HCEC 1CT (cell line): Measurements from ENCODE around the gene LPCAT4.

ENCODE experiments used
- DNase-seq: peaks from one replicate; pipeline ENCODE4 v3.0.0-alpha.2; 2017

Gene LPCAT4

DNA sequence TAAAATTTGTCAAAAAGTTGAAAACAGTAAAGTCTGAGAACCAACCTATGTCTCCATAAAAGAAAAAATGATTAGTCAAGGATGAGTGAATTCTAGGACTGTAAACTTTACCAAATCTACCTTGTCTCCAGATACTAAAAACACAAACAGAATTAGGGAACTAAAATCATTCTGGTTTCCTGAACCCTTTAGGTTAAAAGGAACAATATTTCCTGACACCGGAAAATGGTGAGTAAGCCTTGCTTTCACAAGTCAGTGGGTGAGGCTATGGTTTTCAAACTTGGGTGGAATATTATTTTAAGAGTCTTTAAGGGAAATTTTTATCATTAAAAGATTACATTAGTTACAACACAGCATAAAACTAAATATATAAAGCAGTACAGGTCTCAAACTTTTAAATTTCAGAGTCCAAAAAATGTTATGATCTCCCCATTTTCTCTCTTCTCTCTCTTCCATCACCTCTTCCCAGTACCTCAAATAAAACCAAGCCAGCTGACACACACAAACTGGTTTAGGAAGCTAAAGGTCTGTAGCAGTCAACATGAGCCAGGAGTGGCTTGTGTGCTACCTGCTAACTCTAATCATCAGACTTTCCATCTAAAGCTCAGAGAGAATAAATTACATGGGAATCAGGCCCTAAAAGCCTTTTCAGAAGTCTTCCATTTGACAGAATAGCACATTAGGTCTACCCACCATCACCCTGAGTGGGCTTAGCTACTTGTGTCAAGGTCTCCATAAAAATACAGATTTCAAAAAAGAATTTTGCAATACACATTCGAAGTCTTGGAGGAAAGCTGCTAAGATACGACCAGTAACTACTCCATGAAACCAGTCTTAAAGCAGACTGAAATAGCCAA lies 31.6 kb downstream of the LPCAT4 start:
- no peak for DNase-seq

DNA sequence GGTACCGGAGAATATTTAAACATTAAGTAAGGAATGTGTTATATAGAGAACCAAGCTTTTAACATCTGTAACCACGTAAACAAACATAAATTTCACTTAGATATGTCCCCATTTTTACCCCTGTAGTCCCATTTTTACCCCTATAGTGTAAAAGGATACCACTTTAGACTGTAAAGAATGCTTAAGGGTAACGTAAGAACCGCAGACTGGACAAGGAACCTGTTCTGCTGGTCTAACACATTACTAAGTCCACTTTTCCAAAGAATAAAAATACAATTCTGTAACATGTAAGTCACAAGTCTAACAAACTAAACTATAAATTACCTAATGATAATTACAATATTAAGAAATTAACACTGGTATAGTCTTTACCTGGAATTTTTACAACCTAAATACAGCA lies 32.3 kb downstream of the LPCAT4 start:
- no peak for DNase-seq

DNA sequence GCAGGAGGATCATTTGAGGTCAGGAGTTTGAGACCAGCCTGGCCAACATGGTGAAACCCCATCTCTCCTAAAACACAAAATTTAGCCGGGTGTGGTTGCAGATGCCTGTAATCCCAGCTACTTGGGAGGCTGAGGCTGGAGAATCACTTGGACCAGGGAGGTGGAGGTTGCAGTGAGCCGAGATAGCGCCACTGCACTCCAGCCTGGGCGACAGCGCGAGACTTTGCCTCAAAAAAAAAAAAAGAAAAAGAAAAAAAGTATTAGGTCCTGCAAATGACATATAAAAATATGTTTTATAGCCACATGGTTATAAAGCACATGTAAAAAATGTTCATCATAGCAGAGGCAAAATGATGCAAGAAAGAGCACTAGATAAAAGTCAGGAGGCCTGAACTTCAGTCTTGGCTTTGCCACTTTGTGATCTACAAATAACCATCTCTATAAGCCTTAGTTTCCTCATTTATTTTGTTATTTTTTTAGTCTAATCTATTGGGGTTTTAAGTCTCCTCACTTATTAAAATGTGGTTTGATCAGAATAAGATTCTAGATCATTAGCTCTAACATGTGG lies 34.4 kb downstream of the LPCAT4 start:
- DNase-seq = no peak

DNA sequence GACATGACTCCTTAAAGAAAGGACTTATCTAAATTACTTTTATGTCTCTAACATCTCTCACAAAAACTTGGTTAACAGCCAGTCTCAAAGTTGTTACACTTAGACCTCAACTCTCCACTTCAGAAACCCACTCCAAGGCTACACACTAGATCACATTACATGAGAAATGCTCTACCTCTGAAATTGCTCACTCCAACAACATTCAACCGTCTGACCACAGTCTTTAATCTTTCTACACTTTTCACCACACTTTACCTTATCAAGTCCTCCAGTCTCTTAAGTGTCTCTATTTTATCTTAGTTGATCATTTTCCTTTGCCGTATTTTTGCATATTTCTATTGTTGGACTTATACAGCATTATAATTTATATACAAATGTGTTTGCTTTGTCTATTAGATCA lies 35.2 kb downstream of the LPCAT4 start:
- no peak for DNase-seq

DNA sequence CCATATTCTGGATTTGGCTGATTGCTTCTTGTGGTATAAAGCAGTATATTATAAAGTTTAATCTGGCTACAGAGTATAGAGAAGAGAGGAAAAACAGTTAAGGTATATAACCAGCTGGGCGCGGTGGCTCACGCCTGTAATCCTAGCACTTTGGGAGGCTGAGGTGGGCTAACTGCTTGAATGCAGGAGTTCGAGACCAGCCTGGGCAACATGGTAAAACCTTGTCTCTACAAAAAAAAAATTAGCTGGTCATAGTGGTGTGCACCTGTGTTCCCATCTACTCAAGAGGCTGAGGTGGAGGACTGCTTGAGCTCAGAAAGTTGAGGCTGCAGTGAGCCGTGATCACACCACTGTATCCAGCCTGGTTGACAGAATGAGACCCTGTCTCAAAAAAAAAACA lies 36.7 kb downstream of the LPCAT4 start:
- DNase-seq = no peak

DNA sequence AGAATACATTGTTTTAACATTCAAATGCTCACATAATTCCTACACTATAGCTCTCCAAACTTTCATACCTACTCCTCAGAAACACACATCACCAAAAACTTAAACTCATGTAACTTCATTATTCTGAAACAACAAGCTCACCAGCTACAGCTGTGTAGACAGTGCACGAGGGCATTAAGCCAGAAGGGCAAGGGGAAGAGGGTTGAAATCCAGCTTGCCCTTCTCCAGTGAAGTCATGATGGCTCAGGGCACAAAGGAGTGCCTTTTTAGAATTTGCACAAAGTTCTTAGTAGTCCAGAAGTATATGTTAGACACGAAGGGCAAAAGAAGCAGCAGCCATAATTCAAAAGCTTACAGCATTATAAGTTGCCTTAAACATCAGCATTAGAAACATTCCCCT lies 38.0 kb downstream of the LPCAT4 start:
- no peak for DNase-seq

DNA sequence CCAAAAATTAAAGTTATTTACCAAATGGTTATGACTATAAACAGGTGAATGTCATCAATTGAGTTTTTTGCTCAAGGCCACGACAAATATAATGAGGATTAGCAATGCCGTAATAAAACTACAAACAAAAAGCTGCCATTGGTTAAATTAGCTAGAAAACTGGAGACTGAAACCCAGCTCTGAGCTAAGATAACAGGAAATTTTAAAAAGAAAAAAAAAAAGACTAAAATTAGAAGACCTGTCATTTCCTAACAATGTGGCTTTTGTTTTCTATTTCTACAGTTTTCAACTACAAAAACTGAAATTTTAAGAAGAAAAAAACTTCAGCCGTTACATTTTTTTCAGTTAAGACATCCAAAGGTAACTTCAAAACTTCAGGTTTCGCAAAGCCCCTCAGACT lies 39.1 kb downstream of the LPCAT4 start:
- DNase-seq = no peak

DNA sequence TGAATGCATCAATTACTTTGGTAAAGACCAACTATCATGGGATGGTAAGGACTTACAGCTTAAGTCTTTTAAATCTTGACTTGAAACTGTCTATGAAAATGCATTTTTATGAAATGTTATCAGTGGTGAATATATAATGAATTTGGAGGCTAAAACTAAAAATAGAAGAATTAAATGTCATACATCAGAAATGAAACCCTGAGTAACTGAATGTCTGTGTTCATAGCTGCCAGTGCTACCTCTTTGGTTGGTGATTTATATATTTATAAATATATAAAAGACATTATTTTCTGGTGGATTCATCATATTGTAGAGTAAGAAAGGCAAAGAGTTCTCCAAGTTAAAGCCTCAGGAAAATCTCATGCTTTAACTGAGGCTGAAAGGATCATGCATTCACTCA lies 41.6 kb downstream of the LPCAT4 start:
- DNase-seq = no peak

DNA sequence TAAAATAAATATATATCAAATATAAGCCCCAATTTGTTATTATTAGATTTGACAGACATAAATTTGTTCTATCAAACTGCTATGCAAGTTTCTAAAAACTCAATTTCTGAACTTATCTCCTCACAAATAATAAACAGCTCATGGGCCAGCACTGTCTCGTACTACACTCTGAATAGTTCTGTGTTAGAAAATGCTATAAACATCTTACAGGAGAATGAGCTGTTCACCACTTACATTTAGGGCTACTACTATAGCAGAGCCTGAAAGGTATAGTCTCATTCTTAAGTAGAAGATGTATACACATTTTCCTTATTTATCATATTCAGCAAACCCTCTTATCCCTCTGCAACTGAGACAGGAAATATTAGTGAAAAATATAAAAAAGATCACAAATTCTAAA lies 42.1 kb downstream of the LPCAT4 start:
- DNase-seq = no peak

DNA sequence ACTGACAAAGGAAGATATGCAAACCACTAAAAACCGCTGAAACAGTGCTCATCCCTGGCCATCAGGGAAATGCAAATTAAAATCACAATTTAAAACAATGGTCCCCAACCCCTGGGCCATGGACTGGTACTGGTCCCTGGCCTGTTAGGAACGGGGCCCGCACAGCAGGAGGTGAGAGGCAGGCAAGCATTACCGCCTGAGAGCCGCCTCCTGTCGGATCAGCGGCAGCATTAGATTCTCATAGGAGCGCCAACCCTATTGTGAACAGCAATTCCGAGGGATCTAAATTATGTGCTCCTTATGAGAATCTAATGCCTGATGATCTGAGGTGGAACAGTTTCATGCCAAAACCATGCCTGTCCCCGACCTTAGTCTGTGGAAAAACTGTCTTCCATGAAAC lies 43.8 kb downstream of the LPCAT4 start:
- no peak for DNase-seq

DNA sequence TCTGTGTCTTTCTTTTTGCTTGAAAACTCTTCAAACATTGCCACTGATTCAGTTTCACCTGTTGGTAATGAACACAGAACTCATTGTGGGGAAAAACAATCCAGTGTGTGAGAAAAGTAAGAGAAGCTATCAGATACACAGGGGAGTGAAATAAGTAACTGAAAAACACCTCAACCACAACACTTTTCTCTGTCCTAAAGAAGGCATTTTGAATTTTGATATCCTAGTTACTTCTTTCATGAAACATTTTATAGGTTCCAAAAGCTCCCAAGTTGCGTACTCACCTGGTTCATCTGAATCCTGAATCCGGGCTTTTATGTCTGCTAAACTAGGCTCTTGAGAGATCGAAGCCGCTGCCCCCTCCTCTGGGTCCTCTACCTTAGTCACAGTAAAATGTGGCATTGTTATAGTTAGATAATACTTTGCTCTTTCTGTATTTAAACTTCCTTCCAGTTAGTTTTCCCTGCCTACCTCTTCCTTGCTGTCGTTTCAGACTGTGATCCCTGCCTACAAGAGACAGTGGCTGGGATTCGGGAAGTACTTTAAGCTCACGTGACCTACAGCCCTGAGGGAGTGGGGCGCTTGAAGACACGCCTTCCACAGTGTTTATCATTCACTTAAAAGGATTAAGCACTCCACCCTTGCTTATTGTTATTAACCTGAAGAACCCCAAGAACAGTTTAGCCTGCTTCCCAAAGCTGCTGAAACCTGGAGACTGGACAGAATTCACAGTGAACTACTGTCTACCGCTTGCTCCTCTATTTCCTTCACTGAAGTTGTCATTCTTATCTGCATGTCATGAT lies 48.5 kb downstream of the LPCAT4 start:
- peak; percentile 69 for DNase-seq

DNA sequence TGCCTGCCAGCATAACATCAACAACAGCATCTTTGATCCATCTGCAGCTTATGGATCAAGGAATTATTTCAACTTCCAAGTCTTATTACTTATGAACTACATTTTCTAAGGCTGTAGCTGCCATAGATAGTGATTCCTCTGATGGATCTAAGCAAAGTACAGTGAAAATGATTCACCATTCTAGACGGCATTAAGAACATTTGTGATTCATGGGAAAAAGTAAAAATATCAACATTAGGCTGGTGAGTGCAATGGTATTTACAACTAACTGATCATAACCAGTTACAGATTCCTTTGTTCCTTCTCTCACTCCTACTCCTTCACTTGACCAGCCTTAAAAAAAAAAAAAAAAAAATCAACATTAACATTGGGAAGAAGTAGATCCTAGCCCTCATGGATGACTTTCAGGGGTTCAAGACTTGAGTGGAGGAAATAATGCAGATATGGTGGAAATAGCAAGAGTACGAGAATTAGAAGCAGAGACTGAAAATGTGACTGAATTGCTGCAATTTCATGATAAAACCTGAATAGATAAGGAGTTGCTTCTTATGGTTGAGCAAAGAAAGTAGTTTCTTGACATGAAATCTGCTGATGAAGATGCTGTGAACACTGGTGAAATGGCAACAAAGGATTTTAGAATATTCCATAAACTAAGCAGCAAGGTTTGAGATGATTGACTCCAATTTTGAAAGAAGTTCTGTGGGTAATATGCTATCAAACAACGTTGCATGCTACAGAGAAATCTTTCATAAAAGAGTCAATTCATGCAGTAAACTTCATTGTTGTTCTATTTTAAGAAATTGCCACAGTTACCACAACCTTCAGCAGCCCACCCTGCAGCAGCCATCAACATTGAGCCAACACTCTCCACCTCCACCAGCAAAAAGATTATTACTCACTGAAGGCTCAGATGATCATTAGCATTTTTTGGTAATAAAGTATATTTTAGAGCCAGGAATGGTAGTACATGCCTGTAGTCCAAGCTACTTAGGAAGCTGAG lies 52.2 kb downstream of the LPCAT4 start:
- DNase-seq = no peak

DNA sequence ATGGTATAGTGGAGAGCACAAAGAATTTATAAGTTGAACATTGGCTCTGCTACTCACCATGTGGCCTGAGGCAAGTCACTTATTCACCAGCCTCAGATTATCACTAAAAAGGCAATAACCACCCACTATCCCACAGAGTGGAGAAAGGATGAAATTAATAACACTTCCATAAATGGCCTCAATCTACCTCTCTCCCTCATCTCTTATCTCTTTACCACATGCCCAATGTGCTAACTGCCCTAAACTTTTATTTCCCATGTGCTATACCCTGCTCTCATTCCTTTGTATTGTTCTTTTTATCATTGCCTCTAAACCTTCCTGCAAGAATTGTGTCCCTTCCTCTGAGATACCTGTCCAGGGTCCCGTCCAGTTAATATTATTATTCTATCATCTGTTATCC lies 55.4 kb downstream of the LPCAT4 start:
- DNase-seq = no peak
